NCI-H526 (cell line): Measurements from ENCODE around the gene ZNF577.

Source experiments
- DNase-seq, 2 experiments: peaks; one replicate each; lab custom pipeline; 2025; lab: John Stamatoyannopoulos, UW

The ZNF577 gene

GRCh38 chr19:51861870-51862622 is 25.7 kb downstream of the ZNF577 start:
- no peak for DNase-seq

- no peak for DNase-seq
These were observed 50.6 kb downstream of the ZNF577 start for GRCh38 chr19:51837145-51837544.

- peak in 1 of 2 experiments; percentile 11 for DNase-seq
These were observed 57.5 kb downstream of the ZNF577 start for GRCh38 chr19:51830274-51830673.

- DNase-seq, result no peak
These were observed 63.3 kb downstream of the ZNF577 start for GRCh38 chr19:51824281-51825005.

GRCh38 chr19:51822946-51823345 is 64.8 kb downstream of the ZNF577 start:
- DNase-seq, result no peak

- DNase-seq, result no peak
These were observed 65.4 kb downstream of the ZNF577 start for GRCh38 chr19:51822325-51822724.

GRCh38 chr19:51821921-51822320 is 65.8 kb downstream of the ZNF577 start:
- DNase-seq, result no peak

- no peak for DNase-seq
These were observed 66.3 kb downstream of the ZNF577 start for GRCh38 chr19:51821456-51821855.
